Right atrium auricular region (tissue), 2 donors: ENCODE data around the gene BRWD1. TPM values are rescaled to one million over a fixed set of nuclear protein-coding genes. Genes with fewer than 3 reads are reported as not detected.

Source experiments
- DNase-seq: peaks from one replicate; pipeline ENCODE4 v3.0.0-alpha.2; 2019; ENCODE audit warnings: low spot score
- H3K27ac ChIP-seq, 2 donors: fragments of 200-600 bp; sonication (generic); 1 replicate in 1 of 2; 2 replicates in 1 of 2; pipeline ENCODE4 v1.5.1; 2016 to 2019
- H3K27me3 ChIP-seq, 2 donors: fragments of 200-600 bp; sonication (generic); one replicate each; pipeline versions ENCODE4 v1.5.1 to v1.6.0; 2017 to 2019
- H3K36me3 ChIP-seq: fragments of 200-600 bp; sonication (generic); one replicate; pipeline ENCODE4 v1.5.1; 2016
- H3K4me1 ChIP-seq, 2 donors: fragments of 200-600 bp; sonication (generic); one replicate each; pipeline versions ENCODE4 v1.5.1 to v1.6.0; 2017 to 2019
- H3K4me3 ChIP-seq, 2 donors: fragments of 200-600 bp; sonication (generic); 1 replicate in 1 of 2; 2 replicates in 1 of 2; pipeline ENCODE4 v1.5.1; 2017 to 2019; ENCODE audit warnings: mild to moderate bottlenecking in 1 of 2, moderate library complexity in 1 of 2
- H3K9me3 ChIP-seq, 2 donors: fragments of 200-600 bp; sonication (generic); one replicate each; pipeline ENCODE4 v1.5.1; 2019
- CTCF ChIP-seq, 2 donors: fragments of 200-600 bp; sonication (generic); IDR thresholded peaks; one replicate each; pipeline ENCODE4 v1.5.1; 2019; ENCODE audit warnings: antibody characterized with exemption in 2 of 2
- total RNA-seq, 2 donors: library from RNA; depleted of rRNA; stranded (reverse); fragments of >200 nt; gene quantifications; one replicate each; pipeline ENCODE4 v1.1.0, GENCODE V29; 2016

Gene BRWD1
- total RNA-seq, 2 donors from 2014 or later = 40.6 TPM

DNA sequence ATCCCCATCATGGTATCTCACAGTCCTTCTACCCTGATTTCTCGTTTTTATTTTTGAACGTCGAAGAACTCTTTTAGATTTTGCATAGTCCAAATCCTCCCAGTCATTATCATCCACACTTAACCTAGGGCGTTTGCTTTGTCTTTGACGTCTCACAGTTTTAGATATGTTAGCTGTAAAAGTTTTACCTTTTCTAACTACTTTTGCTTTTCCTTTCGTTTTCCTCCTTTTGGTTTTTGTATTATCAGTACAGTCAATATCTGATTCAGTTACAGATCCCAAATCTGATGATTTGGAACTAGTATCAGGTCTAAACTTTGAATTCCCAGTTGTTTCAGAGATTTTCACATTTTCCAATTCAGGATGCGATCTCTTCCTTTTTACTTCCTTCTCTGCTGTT is 117.1 kb downstream of the BRWD1 start:
- H3K4me1 ChIP-seq = no peaks in the 10 kb centered on the region
- peaks cover 42% of the 10 kb centered on the region for H3K36me3 ChIP-seq
- DNase-seq = no peak
- TF ChIP-seq CTCF (IDR thresholded peaks at IDR 0.05) = no peak
- no peaks in the 10 kb centered on the region for H3K9me3 ChIP-seq
- H3K27ac ChIP-seq = no peak overlapping the region
- H3K4me3 ChIP-seq = no peak overlapping the region
- no peaks in the 10 kb centered on the region for H3K27me3 ChIP-seq

DNA sequence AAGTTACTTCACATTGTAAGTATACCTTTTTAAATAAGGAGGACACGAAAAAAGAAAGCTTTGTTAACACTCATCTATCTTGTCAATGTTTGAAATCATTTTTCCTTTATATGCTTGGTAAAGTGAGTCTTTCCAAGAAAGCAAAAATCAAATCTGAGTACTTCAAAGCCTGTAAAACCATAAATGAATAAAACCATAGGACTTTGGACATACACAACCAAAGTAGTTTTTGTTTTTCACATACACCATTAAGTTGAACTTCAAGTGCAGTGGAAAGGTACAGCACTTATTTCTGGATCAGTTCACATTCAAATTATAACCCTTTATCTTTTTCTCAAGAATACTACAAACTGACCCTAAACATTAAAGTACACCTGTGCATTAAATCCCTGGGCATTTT is 120.1 kb downstream of the BRWD1 start:
- Histone ChIP-seq H3K36me3 (peaks cover 17% of the 10 kb centered on the region), H3K9me3 (no peaks in the 10 kb centered on the region), H3K4me1 (no peaks in the 10 kb centered on the region), H3K27ac (no peak overlapping the region), H3K27me3 (no peaks in the 10 kb centered on the region), H3K4me3 (no peak overlapping the region)
- TF ChIP-seq CTCF (IDR thresholded peaks at IDR 0.05) = no peak
- no peak for DNase-seq

DNA sequence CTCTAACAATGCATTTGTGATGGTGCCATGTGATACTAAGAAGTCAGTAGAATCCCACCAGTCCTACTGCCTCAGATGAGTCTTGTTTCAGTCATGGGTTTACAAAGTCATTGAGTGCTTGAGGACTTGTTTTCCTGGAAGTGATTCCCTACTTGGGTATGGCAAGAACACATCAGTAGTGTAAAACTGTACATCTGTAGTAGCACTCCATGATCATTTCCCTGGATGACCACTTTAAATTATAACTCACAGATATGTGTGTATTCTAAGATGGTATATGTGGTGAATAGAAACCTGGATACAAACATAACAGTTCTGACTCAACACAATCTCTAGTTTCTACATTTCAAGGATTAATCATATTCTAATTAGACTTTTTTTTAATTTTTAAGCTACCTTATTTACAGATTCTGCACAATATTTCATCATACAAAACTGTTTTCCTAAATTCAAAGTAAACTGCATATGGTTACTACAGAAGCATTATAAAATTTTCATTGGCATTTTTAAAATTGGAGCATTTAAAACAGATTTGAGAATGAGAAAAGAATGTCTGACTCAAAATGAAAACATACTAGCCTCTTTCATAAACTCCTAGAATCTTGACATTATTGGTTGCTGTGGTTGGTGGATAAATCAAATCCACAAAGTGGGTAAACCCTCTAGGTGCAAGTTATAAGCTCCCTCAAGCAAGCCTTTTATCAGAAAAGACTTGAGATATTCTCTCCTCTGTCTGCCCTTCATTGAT is 123.4 kb downstream of the BRWD1 start:
- TF ChIP-seq CTCF (IDR thresholded peaks at IDR 0.05) = no peak
- no peak overlapping the region for H3K4me3 ChIP-seq
- no peak for DNase-seq
- no peaks in the 10 kb centered on the region for H3K4me1 ChIP-seq
- H3K36me3 ChIP-seq = no peaks in the 10 kb centered on the region
- no peaks in the 10 kb centered on the region for H3K9me3 ChIP-seq
- no peak overlapping the region for H3K27ac ChIP-seq
- H3K27me3 ChIP-seq = no peaks in the 10 kb centered on the region

GRCh38 chr21:39188521-39189139 is 124.8 kb downstream of the BRWD1 start:
- no peak for DNase-seq
- Histone ChIP-seq H3K27me3 (no peaks in the 10 kb centered on the region), H3K27ac (no peak overlapping the region), H3K4me3 (no peak overlapping the region), H3K9me3 (no peaks in the 10 kb centered on the region), H3K36me3 (no peaks in the 10 kb centered on the region), H3K4me1 (peaks cover 0 to 9% of the 10 kb centered on the region in 2 donors)
- TF ChIP-seq CTCF (IDR thresholded peaks at IDR 0.05) = no peak

GRCh38 chr21:39187141-39187540 is 126.3 kb downstream of the BRWD1 start:
- no peak for DNase-seq
- H3K4me1 ChIP-seq = peaks cover 0 to 16% of the 10 kb centered on the region in 2 donors
- no peaks in the 10 kb centered on the region for H3K9me3 ChIP-seq
- no peak overlapping the region for H3K4me3 ChIP-seq
- no peak overlapping the region for H3K27ac ChIP-seq
- no peaks in the 10 kb centered on the region for H3K36me3 ChIP-seq
- no peak for TF ChIP-seq CTCF (IDR thresholded peaks at IDR 0.05)
- H3K27me3 ChIP-seq = no peaks in the 10 kb centered on the region
